ENCODE measurements around the gene P2RY14. TPM values are rescaled to one million over a fixed set of nuclear protein-coding genes. Genes with fewer than 3 reads are reported as not detected.

Gene P2RY14
- total and polyA plus RNA-seq, 12 donors = 0.72 to 5.3 (median 2.7) TPM

GRCh38 chr3:151218136-151218535, 60.2 kb downstream of the P2RY14 start:
- TF ChIP-seq, protein P1, sequence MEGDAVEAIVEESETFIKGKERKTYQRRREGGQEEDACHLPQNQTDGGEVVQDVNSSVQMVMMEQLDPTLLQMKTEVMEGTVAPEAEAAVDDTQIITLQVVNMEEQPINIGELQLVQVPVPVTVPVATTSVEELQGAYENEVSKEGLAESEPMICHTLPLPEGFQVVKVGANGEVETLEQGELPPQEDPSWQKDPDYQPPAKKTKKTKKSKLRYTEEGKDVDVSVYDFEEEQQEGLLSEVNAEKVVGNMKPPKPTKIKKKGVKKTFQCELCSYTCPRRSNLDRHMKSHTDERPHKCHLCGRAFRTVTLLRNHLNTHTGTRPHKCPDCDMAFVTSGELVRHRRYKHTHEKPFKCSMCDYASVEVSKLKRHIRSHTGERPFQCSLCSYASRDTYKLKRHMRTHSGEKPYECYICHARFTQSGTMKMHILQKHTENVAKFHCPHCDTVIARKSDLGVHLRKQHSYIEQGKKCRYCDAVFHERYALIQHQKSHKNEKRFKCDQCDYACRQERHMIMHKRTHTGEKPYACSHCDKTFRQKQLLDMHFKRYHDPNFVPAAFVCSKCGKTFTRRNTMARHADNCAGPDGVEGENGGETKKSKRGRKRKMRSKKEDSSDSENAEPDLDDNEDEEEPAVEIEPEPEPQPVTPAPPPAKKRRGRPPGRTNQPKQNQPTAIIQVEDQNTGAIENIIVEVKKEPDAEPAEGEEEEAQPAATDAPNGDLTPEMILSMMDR (IDR thresholded peaks at IDR 0.05) = no peak
- Histone ChIP-seq H3K4me3 (no peak overlapping the region), H3K27ac (peak overlapping the region in 2 of 10 donors; percentile 21 to 24), H3K27me3 (no peaks in the 10 kb centered on the region), H3K4me1 (peaks cover 0 to 42% (median 14%) of the 10 kb centered on the region in 9 donors), H3K36me3 (no peaks in the 10 kb centered on the region), H3K9me3 (no peaks in the 10 kb centered on the region)
- ATAC-seq (no peak), DNase-seq (no peak)
- 49 to 58% methylated on average over 1 of the region's 1 CpG for WGBS, 2 donors
- intact Hi-C loops (cut with DNase I) = no loop called here

GRCh38 chr3:151216641-151217607, 61.4 kb downstream of the P2RY14 start:
- Histone ChIP-seq H3K27me3 (no peaks in the 10 kb centered on the region), H3K27ac (peak overlapping the region in 5 of 10 donors; percentile 21 to 58 (median 25)), H3K4me3 (no peak overlapping the region), H3K36me3 (no peaks in the 10 kb centered on the region), H3K4me1 (peaks cover 0 to 42% (median 14%) of the 10 kb centered on the region in 9 donors), H3K9me3 (no peaks in the 10 kb centered on the region)
- no peak for DNase-seq
- WGBS, 2 donors = 54 to 56% methylated on average over 3 of the region's 3 CpGs
- intact Hi-C loops (cut with DNase I) = no loop called here
- TF ChIP-seq, protein P1 (IDR thresholded peaks at IDR 0.05) = no peak
- ATAC-seq = peak; percentile 43 to 92 (median 71)

GRCh38 chr3:151214459-151214858, 63.9 kb downstream of the P2RY14 start:
- TF ChIP-seq, protein P1 (IDR thresholded peaks at IDR 0.05) = no peak
- H3K9me3 ChIP-seq = no peaks in the 10 kb centered on the region
- peaks cover 0 to 38% (median 21%) of the 10 kb centered on the region in 9 donors for H3K4me1 ChIP-seq
- H3K27me3 ChIP-seq = no peaks in the 10 kb centered on the region
- 77% methylated on average over 1 of the region's 1 CpG for WGBS, 2 donors
- no peaks in the 10 kb centered on the region for H3K36me3 ChIP-seq
- DNase-seq (no peak), ATAC-seq (no peak)
- intact Hi-C loops (cut with DNase I) = no loop called here
- no peak overlapping the region for H3K27ac ChIP-seq
- H3K4me3 ChIP-seq = no peak overlapping the region

- H3K27me3 ChIP-seq = no peaks in the 10 kb centered on the region
- peaks cover 0 to 32% (median 17%) of the 10 kb centered on the region in 9 donors for H3K4me1 ChIP-seq
- no peaks in the 10 kb centered on the region for H3K36me3 ChIP-seq
- no peak overlapping the region for H3K4me3 ChIP-seq
- TF ChIP-seq, protein P1 (IDR thresholded peaks at IDR 0.05) = no peak
- 91 to 93% methylated on average over 5 of the region's 5 CpGs for WGBS, 2 donors
- no peak for DNase-seq
- ATAC-seq = peak in 1 of 8 donors; percentile 22
- intact Hi-C loops (cut with DNase I) = no loop called here
- no peak overlapping the region for H3K27ac ChIP-seq
- H3K9me3 ChIP-seq = no peaks in the 10 kb centered on the region
Observed at GRCh38 chr3:151213881-151214280, 64.5 kb downstream of the P2RY14 start.
